A549 (cell line): ENCODE measurements around the gene CHD9.

ENCODE experiments used
- BHLHE40 ChIP-seq: IDR thresholded peaks from 2 replicates; pipeline ENCODE4 v1.6.1; 2012; ENCODE audit warnings: low read depth, low read length, inconsistent platforms
- CBX2 ChIP-seq: fragments of 200-600 bp; sonication (generic); IDR thresholded peaks from 2 replicates; pipeline ENCODE4 v1.6.1; 2016; ENCODE audit warnings: low read depth, mild to moderate bottlenecking, borderline replicate concordance
- CTCF ChIP-seq: fragments of >200 bp; sonication (Bioruptor Twin); formaldehyde crosslinking; IDR thresholded peaks from 3 replicates; pipeline ENCODE4 v1.5.1; 2016
- EHMT2 ChIP-seq: fragments of 200-600 bp; sonication (generic); IDR thresholded peaks from 2 replicates; pipeline ENCODE4 v1.6.1; 2016; ENCODE audit warnings: antibody characterized with exemption, low read depth, mild to moderate bottlenecking, moderate library complexity
- HOXB13 ChIP-seq: fragments of 250-450 bp; sonication (Bioruptor Pico); IDR thresholded peaks from 2 replicates; pipeline ENCODE4 v1.5.0; 2020; ENCODE audit warnings: low read depth, mild to moderate bottlenecking, moderate library complexity
- KDM1A ChIP-seq: fragments of 200-600 bp; sonication (generic); IDR thresholded peaks from 2 replicates; pipeline ENCODE4 v1.6.1; 2016; ENCODE audit warnings: low read depth, mild to moderate bottlenecking
- MAFK ChIP-seq: fragments of 450-650 bp; IDR thresholded peaks from 2 replicates; pipeline ENCODE4 v1.6.1; 2014; ENCODE audit not compliant: partially characterized antibody
- MYC ChIP-seq: IDR thresholded peaks from 2 replicates; pipeline ENCODE4 v1.6.1; 2012; ENCODE audit warnings: mild to moderate bottlenecking, inconsistent platforms, low read length, improper control_type of control experiment, borderline replicate concordance
- PHF8 ChIP-seq: fragments of 200-600 bp; sonication (generic); IDR thresholded peaks from 2 replicates; pipeline ENCODE4 v1.6.1; 2016; ENCODE audit warnings: low read depth, mild to moderate bottlenecking, antibody characterized with exemption, moderate library complexity, borderline replicate concordance
- POLR2A ChIP-seq: IDR thresholded peaks from 2 replicates; pipeline ENCODE4 v1.6.1; 2012; ENCODE audit warnings: mild to moderate bottlenecking, low read length
- RCOR1 ChIP-seq: fragments of 150-350 bp; IDR thresholded peaks from 2 replicates; pipeline ENCODE4 v1.6.1; 2014; ENCODE audit warnings: antibody characterized with exemption, low read length, low read depth
- RFX5 ChIP-seq: fragments of 450-650 bp; IDR thresholded peaks from 2 replicates; pipeline ENCODE4 v1.7.1; 2014; ENCODE audit warnings: antibody characterized with exemption, mild to moderate bottlenecking, moderate library complexity
- SMC3 ChIP-seq: fragments of >200 bp; sonication (Bioruptor Twin); formaldehyde crosslinking; IDR thresholded peaks from 3 replicates; pipeline ENCODE4 v1.6.1; 2018; ENCODE audit warnings: inconsistent platforms
- TF ChIP-seq, protein P1 (sequence below): fragments of 250-450 bp; sonication (Bioruptor Pico); IDR thresholded peaks from 2 replicates; pipeline ENCODE4 v1.5.0; 2020; ENCODE audit warnings: low read depth, mild to moderate bottlenecking, moderate library complexity

GRCh38 chr16:53323924-53324323, 269.1 kb downstream of the CHD9 start:
- TF ChIP-seq MAFK (no peak), EHMT2 (no peak), CTCF (no peak), RFX5 (no peak), RCOR1 (no peak), POLR2A (no peak), SMC3 (no peak), PHF8 (no peak), MYC (no peak), BHLHE40 (no peak), KDM1A (no peak), CBX2 (no peak), HOXB13 (CRISPR knock-in tag) (no peak)
- TF ChIP-seq, protein P1, sequence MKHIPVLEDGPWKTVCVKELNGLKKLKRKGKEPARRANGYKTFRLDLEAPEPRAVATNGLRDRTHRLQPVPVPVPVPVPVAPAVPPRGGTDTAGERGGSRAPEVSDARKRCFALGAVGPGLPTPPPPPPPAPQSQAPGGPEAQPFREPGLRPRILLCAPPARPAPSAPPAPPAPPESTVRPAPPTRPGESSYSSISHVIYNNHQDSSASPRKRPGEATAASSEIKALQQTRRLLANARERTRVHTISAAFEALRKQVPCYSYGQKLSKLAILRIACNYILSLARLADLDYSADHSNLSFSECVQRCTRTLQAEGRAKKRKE, result no peak
